NB4 (cell line): ENCODE measurements around the gene TRAF3.

ENCODE experiments used
- DNase-seq: peaks from one replicate; pipeline ENCODE4 v3.0.0; 2010; ENCODE audit warnings: low read depth
- H3K4me3 ChIP-seq: one replicate; pipeline ENCODE4 v1.5.1; 2011; ENCODE audit warnings: mild to moderate bottlenecking, low read depth, low read length, moderate library complexity
- MYC ChIP-seq: IDR thresholded peaks from 2 replicates; pipeline ENCODE4 v1.6.1; 2011; ENCODE audit warnings: low read depth, low read length
- POLR2A ChIP-seq: IDR thresholded peaks from 2 replicates; pipeline ENCODE4 v1.6.1; 2011; ENCODE audit warnings: mild to moderate bottlenecking; ENCODE audit not compliant: insufficient read length; ENCODE audit errors: extremely low read depth
- TF ChIP-seq, protein P1 (sequence below): IDR thresholded peaks from 2 replicates; pipeline ENCODE4 v1.6.1; 2011; ENCODE audit warnings: low read depth, low read length
- TF ChIP-seq, protein P2 (sequence below): IDR thresholded peaks from one replicate; pipeline ENCODE4 v1.5.1; 2012; ENCODE audit warnings: low read depth, low read length

TRAF3 gene

DNA sequence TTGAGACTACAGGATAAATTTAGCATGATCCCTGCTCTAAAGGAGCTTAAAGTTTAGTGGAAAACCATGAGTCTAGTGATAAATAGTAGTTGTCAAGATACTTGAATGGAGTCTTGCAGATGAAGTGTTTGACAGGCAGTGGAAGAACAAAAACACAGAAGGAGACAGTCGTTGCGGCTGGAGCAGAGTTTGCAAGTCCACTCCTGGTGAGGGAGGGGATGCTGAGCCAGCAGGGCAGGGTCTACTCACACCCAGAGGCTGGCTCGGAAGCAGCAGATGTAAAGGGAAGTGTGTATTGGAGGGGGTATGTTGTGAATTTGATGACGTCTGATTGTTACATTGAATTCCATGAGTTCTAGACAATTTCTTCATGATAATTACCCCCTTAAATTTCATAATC lies 61.3 kb downstream of the TRAF3 start:
- no peak for DNase-seq
- TF ChIP-seq, protein P1, sequence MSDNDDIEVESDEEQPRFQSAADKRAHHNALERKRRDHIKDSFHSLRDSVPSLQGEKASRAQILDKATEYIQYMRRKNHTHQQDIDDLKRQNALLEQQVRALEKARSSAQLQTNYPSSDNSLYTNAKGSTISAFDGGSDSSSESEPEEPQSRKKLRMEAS: no peak
- TF ChIP-seq POLR2A: no peak
- TF ChIP-seq MYC: no peak
- TF ChIP-seq, protein P2, sequence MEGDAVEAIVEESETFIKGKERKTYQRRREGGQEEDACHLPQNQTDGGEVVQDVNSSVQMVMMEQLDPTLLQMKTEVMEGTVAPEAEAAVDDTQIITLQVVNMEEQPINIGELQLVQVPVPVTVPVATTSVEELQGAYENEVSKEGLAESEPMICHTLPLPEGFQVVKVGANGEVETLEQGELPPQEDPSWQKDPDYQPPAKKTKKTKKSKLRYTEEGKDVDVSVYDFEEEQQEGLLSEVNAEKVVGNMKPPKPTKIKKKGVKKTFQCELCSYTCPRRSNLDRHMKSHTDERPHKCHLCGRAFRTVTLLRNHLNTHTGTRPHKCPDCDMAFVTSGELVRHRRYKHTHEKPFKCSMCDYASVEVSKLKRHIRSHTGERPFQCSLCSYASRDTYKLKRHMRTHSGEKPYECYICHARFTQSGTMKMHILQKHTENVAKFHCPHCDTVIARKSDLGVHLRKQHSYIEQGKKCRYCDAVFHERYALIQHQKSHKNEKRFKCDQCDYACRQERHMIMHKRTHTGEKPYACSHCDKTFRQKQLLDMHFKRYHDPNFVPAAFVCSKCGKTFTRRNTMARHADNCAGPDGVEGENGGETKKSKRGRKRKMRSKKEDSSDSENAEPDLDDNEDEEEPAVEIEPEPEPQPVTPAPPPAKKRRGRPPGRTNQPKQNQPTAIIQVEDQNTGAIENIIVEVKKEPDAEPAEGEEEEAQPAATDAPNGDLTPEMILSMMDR: no peak
- H3K4me3 ChIP-seq: no peak overlapping the region

DNA sequence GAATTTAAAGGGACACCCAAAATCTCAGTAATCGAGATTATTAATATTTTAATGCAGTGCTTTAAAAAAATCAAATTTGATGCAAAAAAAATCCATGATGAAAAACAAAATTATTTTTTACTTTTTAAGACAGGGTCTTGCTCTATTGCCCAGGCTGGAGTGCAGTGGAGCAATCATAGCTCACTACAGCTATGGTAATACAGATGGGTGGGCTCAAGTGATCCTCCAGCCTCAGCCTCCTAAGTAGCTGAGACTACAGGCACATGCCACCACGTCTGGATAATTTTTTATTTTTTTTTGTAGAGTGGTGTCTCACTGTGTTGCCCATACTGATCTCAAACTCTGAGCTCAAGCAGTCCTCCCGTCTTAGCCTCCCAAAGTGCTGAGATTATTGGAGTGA lies 62.9 kb downstream of the TRAF3 start:
- no peak overlapping the region for H3K4me3 ChIP-seq
- TF ChIP-seq, protein P1: no peak
- no peak for TF ChIP-seq POLR2A
- TF ChIP-seq MYC: no peak
- TF ChIP-seq, protein P2: no peak
- no peak for DNase-seq

DNA sequence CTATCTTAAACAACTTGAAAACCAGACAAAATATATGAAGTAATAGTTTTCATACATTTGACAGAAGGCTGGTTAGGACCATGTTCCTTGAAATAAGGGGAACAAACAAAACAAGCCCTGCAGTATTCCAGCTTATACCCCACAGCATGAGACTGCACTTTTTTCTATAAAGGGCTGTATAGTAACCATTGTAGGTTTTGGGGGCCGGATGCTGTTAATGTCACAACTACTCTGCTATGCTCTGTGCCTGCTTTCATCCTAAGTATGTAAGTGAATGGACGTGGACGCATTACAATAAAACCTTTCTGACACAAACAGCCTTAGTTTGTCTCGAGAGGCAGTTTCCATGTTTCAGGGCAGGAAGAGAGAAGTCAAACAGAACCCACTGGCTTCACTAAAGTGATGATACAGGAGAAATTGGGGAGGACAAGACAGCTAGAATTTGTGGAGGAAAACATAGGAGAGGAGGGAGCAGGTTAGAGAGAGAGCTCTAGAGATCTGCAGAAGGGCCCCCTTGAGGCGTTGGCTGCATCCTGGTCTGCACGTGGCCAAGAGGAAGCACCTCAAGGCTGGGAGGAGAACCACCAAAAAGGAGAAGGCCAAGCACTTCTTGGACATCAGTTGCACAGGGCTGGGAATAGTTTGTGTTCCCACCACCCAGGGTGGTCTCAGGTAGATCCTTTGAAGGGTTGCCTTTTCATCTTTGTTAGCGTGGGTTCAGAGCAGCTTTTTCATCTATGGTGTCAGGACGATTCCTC lies 63.7 kb downstream of the TRAF3 start:
- H3K4me3 ChIP-seq: no peak overlapping the region
- TF ChIP-seq POLR2A: no peak
- TF ChIP-seq, protein P2: no peak
- TF ChIP-seq MYC: peak; percentile 71; the same call in 1 of the 2 replicates
- TF ChIP-seq, protein P1: peak; percentile 89
- DNase-seq: peak; percentile 78

DNA sequence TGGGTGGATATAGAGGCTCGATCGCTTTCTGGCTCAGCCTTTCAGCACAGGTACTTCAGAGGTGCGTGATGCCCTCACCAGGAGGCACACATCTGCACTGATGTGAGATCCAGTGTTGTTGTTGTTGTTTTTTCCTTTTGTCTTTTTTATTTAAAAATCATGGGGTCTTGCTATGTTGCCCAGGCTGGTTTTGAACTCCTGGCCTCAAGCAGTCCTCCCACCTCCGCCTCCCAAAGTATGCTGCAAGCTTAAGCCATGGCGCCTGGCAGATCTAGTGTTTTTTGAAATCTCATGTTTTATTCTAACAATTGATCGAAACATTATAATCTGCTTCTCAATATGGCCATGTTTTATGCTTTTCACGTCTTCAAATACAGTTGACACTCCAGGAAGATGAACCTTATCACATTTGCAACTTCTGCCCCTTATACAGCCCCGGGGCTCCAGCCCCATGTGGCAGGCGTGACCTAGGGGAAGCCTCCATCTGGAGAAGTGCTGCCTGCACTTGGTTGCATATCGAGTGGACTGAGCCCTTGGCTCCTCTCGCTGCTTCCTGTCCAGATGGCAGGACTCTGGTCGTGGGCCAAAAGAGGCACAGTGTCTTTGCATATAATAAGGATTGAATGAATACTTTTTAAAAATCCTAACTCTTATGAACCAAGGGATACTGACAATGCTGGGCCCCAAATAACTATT lies 71.7 kb downstream of the TRAF3 start:
- DNase-seq: no peak
- TF ChIP-seq, protein P2: no peak
- TF ChIP-seq, protein P1: no peak
- TF ChIP-seq POLR2A: no peak
- H3K4me3 ChIP-seq: no peak overlapping the region

DNA sequence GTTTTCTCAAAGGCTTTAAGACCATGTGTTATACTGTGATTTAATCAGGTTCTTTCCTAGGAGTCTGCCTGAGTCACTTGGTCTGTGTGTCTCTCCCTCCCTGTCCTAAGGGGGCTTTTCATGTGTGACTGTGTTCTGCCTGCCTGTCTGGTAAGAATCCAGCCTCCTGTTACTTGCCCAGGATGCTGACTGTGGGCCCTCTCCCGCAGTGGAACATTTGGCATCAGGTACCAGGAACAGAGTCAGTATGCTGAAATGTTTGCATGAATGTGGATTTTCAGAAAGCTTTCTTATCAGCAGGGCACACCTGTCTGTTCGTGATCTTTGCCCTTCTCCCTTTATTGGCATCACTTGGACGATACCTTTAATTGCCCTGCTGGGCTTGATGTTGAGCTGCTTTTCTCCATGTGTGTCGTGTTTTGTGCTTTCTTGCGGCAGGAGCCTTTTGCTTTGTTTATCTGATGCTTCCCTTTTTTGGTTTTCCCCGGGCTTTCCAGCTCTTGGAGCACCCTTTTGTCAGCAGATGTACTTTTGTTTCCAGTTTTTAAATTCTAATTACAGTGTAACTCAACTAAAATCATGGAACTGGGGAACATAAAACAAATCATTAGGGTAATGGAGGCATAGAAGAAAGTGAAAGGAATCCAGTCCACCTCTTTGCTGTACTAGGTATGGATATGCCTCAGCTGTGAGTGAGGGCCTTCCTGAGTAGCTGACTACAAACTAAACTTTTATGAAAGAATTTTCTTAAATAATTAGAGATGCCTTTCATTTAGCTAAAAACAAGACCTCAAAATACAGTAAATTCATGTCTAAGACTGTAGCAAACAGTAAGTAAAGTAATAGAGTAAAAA lies 72.5 kb downstream of the TRAF3 start:
- TF ChIP-seq MYC (no peak), POLR2A (no peak)
- TF ChIP-seq, protein P2: no peak
- TF ChIP-seq, protein P1: no peak
- no peak overlapping the region for H3K4me3 ChIP-seq
- DNase-seq: no peak
